Activated CD8-positive, alpha-beta memory T cell treated with anti-CD3 and anti-CD28 coated beads, Interleukin-2, amount 50 U/mL, for 1 hour (primary cell): Measurements from ENCODE around the gene HTN1.
"Not testable (repeated sequence)": the region's sequence is repeated elsewhere in the genome, so short reads cannot be mapped to it uniquely, and the experiment has no call there.

Source experiments
- DNase-seq: peaks from one replicate; pipeline ENCODE4 v3.0.0-alpha.2; 2020; ENCODE audit errors: extremely low read depth

The HTN1 gene

GRCh38 chr4:70050138-70050537 lies at the start of gene HTN1:
Gene HTN1, plus strand, starts transcription at chr4:70050438. Its CDS starts 2,639 bp downstream, at chr4:70053077.
- not testable (repeated sequence) for DNase-seq

DNA sequence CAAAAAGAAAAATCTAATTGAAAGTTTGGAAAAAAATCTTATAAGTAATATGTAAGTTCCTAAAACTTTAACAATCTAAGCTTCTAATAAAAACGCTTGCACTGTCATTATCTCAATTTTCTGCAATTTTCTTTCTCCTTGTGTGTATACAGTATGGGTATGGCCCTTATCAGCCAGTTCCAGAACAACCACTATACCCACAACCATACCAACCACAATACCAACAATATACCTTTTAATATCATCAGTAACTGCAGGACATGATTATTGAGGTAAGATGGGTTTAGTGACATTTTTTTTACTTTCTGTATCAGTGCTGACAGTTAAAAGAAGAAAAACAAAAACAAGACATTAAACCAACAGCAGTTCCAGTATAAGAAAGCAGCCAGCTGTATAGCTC lies 49.5 kb upstream of the HTN1 start:
- DNase-seq, result no peak

DNA sequence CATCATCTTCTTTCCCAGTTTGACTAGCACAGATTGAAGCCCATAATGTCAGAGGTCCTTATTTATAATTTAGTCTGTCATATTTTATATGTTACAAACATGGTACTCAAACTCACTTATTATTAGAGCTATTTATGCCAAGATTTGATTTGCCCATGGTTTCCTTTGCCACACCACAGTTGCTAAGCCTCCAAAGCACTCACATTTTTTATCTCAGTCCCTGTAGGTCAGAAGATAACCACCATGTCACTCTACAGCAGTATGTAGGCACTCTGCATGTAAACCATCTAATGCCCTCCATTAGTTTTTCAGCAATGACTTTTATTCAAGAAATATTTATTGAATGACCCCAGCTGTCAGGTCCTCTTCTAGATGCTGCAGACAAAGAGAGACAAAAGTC lies 47.7 kb upstream of the HTN1 start:
- DNase-seq, result no peak

DNA sequence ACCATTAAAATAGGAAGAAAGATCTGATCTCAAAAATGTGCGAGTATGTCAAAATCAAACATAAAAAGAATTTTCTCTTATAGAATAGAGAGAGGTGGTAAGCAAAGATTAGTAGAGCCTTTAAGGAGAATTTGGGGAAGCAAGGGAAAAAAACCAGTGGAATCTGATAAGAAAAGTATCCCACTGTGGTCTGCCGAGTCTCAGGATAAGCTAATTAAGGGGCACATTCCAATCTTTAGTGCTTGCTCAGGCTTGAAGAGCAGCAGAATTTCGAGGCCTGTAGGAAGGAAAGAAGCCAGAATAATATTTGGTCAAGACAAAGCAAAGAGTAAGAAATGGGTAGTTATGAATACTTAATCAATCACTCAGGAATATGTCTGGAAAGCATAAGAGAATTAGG lies 41.5 kb upstream of the HTN1 start:
- no peak for DNase-seq

GRCh38 chr4:70019006-70019405 lies 31.2 kb upstream of the HTN1 start:
- not testable (repeated sequence) for DNase-seq

GRCh38 chr4:70023218-70023617 lies 27.0 kb upstream of the HTN1 start:
- DNase-seq, result no peak

DNA sequence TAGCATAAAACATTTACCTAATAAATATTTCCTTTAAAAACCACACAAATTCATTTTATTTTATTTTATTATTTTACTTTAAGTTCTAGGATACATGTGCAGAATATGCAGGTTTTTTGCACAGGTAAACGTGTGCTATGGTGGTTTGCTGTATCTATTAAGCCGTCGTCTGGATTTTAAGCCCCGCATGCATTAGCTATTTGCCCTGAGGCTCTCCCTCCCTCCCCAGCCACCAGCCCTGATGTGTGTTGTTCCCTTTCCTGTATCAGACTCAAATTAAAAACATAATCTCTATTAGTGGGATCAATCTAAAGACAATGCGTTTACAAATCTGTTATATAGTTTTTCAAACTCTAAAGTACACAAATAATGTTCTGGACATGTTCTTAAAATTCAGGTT lies 23.2 kb upstream of the HTN1 start:
- DNase-seq, result no peak

GRCh38 chr4:70028159-70028558 lies 22.1 kb upstream of the HTN1 start, which contains the start of gene HTN3:
Gene HTN3, plus strand, starts transcription at chr4:70028459. Its CDS starts 2,282 bp downstream, at chr4:70030741.
- DNase-seq, result not testable (repeated sequence)

GRCh38 chr4:70037559-70037958 lies 12.7 kb upstream of the HTN1 start:
- not testable (repeated sequence) for DNase-seq

DNA sequence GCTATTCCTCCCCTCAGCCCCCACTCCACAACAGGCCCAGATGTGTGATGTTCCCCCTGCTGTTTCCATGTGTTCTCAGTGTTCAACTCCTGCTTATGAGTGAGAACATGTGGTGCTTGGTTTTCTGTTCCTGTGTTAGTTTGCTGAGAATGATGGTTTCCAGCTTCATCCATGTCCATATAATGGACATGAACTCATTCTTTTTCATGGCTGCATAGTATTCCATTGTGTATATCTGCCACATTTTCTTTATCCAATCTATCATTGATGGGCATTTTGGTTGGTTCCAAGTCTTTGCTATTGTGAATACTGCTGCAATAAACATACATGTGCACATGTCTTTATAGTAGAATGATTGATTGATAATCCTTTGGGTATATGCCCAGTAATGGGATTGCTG lies 10.3 kb upstream of the HTN1 start:
- DNase-seq, result not testable (repeated sequence)

- DNase-seq, result no peak
Measured at GRCh38 chr4:70041652-70042286, 8.5 kb upstream of the HTN1 start.

- not testable (repeated sequence) for DNase-seq
Measured at GRCh38 chr4:70056534-70056933, 6.3 kb downstream of the HTN1 start.

DNA sequence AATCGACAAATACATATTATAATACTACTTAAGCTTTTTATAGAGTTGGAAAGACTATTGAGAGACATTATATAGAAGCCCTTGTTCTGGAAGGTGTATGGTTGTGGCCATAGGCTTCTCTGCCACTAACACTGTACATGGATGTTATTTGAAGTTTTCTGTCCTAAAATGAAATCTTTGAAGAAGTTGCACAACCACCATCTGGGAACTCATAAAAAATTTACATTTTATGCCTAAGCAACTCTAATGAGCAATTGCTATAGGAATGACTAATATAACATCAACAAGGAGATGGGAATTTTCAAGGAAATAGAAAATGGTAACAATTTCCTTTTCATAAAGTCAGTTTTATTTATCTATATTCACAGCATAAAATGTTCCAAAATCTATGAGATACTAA lies 7.4 kb downstream of the HTN1 start:
- DNase-seq, result no peak

GRCh38 chr4:70059149-70059548 lies 8.9 kb downstream of the HTN1 start:
- DNase-seq, result no peak

DNA sequence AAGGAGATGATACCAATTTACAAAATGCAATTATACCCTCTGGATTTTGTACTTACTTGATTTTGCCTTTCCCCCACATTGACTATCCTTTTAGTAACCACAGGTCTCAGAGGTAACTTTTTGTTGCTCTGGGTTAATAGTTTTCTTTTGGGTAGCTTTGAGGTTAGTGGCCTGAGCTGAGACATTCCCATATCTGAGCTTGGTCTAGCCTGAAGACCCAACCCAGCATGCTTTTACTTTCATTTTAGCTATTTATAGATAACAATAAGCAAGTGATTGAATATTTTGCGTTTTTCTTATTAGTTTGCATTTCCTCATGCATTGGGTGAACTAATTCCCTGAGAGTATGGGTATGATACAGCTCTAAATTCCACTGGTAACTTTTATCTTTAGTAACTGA lies 11.8 kb downstream of the HTN1 start:
- DNase-seq, result no peak

- no peak for DNase-seq
Measured at GRCh38 chr4:70080205-70080604, 30.0 kb downstream of the HTN1 start.

GRCh38 chr4:70099206-70099605 lies 49.0 kb downstream of the HTN1 start:
- DNase-seq, result no peak
